Measurements from ENCODE around the gene GARIN5A.

- TF ChIP-seq E2F5 (CRISPR knock-in tag; IDR thresholded peaks at IDR 0.05) = no peak
- TF ChIP-seq SREBF2 (CRISPR knock-in tag; IDR thresholded peaks at IDR 0.05) = no peak
- no peak for TF ChIP-seq KLF10 (CRISPR knock-in tag; IDR thresholded peaks at IDR 0.05)
- TF ChIP-seq CBX5 (IDR thresholded peaks at IDR 0.05; ENCODE audit: borderline replicate concordance, low read depth) = no peak
- TF ChIP-seq ATF2 (CRISPR knock-in tag; IDR thresholded peaks at IDR 0.05) = no peak
Measured at GRCh38 chr19:50501568-50502475, 25.2 kb upstream of the GARIN5A start.
